HepG2 (cell line): ENCODE measurements around the gene CCDC87. TPM values are rescaled to one million over a fixed set of nuclear protein-coding genes. Genes with fewer than 3 reads are reported as not detected.

Source experiments
- ARID4A ChIP-seq: sonication (generic); formaldehyde crosslinking; IDR thresholded peaks from 2 replicates; pipeline ENCODE4 v1.5.0; 2020; ENCODE audit warnings: mild to moderate bottlenecking, missing genetic modification reagents, borderline replicate concordance
- GLI4 ChIP-seq: sonication (generic); formaldehyde crosslinking; IDR thresholded peaks from 2 replicates; pipeline ENCODE4 v1.5.1; 2020; ENCODE audit warnings: missing genetic modification reagents, mild to moderate bottlenecking, moderate library complexity, borderline replicate concordance
- GMEB1 ChIP-seq: sonication (generic); formaldehyde crosslinking; IDR thresholded peaks from 2 replicates; pipeline ENCODE4 v1.5.1; 2020; ENCODE audit warnings: missing genetic modification reagents, mild to moderate bottlenecking, borderline replicate concordance
- KDM2A ChIP-seq: sonication (generic); formaldehyde crosslinking; IDR thresholded peaks from 2 replicates; pipeline ENCODE4 v1.4.0; 2020; ENCODE audit warnings: low read depth, missing genetic modification reagents, borderline replicate concordance
- THAP11 ChIP-seq: IDR thresholded peaks from 2 replicates; pipeline ENCODE4 v1.6.1; 2016; ENCODE audit warnings: missing biosample characterization, missing genetic modification reagents
- ZC3H4 ChIP-seq: sonication (generic); formaldehyde crosslinking; IDR thresholded peaks from 2 replicates; pipeline ENCODE4 v1.4.0; 2020; ENCODE audit warnings: missing genetic modification reagents, borderline replicate concordance
- ZNF224 ChIP-seq: sonication (generic); formaldehyde crosslinking; IDR thresholded peaks from 2 replicates; pipeline ENCODE4 v1.5.0; 2020; ENCODE audit warnings: mild to moderate bottlenecking, missing genetic modification reagents
- ZNF264 ChIP-seq: sonication (generic); formaldehyde crosslinking; IDR thresholded peaks from 2 replicates; pipeline ENCODE4 v1.4.0; 2020; ENCODE audit warnings: missing genetic modification reagents
- ZNF281 ChIP-seq: sonication (generic); formaldehyde crosslinking; IDR thresholded peaks from 2 replicates; pipeline ENCODE4 v1.4.0; 2020; ENCODE audit warnings: missing genetic modification reagents, borderline replicate concordance
- ZNF329 ChIP-seq: sonication (generic); formaldehyde crosslinking; IDR thresholded peaks from 2 replicates; pipeline ENCODE4 v1.9.0; 2021; ENCODE audit warnings: low read depth, mild to moderate bottlenecking, missing genetic modification reagents
- ZNF431 ChIP-seq: sonication (generic); formaldehyde crosslinking; IDR thresholded peaks from 2 replicates; pipeline ENCODE4 v1.9.0; 2022; ENCODE audit warnings: missing genetic modification reagents, low read depth, mild to moderate bottlenecking, borderline replicate concordance
- ZNF556 ChIP-seq: sonication (generic); formaldehyde crosslinking; IDR thresholded peaks from 2 replicates; pipeline ENCODE4 v1.4.0; 2020; ENCODE audit warnings: mild to moderate bottlenecking, missing genetic modification reagents, borderline replicate concordance
- ZNF562 ChIP-seq: sonication (generic); formaldehyde crosslinking; IDR thresholded peaks from 2 replicates; pipeline ENCODE4 v1.8.0; 2022; ENCODE audit warnings: missing genetic modification reagents, borderline replicate concordance
- ZNF891 ChIP-seq: sonication (generic); formaldehyde crosslinking; IDR thresholded peaks from 2 replicates; pipeline ENCODE4 v1.5.0; 2020; ENCODE audit warnings: mild to moderate bottlenecking, missing genetic modification reagents
- polyA plus RNA-seq, 8 experiments: library from polyadenylated mRNA; depleted of rRNA in 3 of 8; stranded (reverse) in 7 of 8; unstranded in 1 of 8; fragments of >200 nt; fragmentation: Illumina TruSeq in 4 of 8; extraction: Trizol in 4 of 8; gene quantifications; 2 replicates each; pipeline versions ENCODE4 v1.2.1 to v1.2.3, GENCODE V29; 2011 to 2016; ENCODE audit warnings: low read depth in 4 of 8, missing spikeins in 1 of 8, mixed read lengths in 1 of 8; ENCODE audit not compliant: insufficient read depth in 1 of 8
- total RNA-seq, 5 experiments: library from RNA; depleted of rRNA; stranded (reverse); fragments of >200 nt; fragmentation: Illumina TruSeq; extraction: Trizol; gene quantifications; 2 replicates each; pipeline ENCODE4 v1.2.3, GENCODE V29; 2016; ENCODE audit warnings: low read depth in 1 of 5
- TF ChIP-seq, protein P1 (sequence below): sonication (generic); formaldehyde crosslinking; IDR thresholded peaks from 2 replicates; pipeline ENCODE4 v1.4.0; 2020; ENCODE audit warnings: missing genetic modification reagents, borderline replicate concordance

The CCDC87 gene
- total and polyA plus RNA-seq, 2 of the 13 experiments (the other 11 are each of a cell fraction or from before 2014, with no cell fraction given), result 0.05 to 0.42 TPM

GRCh38 chr11:66593303-66593635, 406 bp upstream of the CCDC87 start (continued):
- TF ChIP-seq ZNF281 (CRISPR knock-in tag), result 0 out of 2 replicates have a peak, but pooled peaks have one; percentile 16
- TF ChIP-seq KDM2A (CRISPR knock-in tag), result 0 out of 2 replicates have a peak, but pooled peaks have one; percentile 2
- TF ChIP-seq, protein P1, sequence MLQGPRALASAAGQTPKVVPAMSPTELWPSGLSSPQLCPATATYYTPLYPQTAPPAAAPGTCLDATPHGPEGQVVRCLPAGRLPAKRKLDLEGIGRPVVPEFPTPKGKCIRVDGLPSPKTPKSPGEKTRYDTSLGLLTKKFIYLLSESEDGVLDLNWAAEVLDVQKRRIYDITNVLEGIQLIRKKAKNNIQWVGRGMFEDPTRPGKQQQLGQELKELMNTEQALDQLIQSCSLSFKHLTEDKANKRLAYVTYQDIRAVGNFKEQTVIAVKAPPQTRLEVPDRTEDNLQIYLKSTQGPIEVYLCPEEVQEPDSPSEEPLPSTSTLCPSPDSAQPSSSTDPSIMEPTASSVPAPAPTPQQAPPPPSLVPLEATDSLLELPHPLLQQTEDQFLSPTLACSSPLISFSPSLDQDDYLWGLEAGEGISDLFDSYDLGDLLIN, result 0 out of 2 replicates have a peak, but pooled peaks have one; percentile 6
- 0 out of 2 replicates have a peak, but pooled peaks have one; percentile 15 for TF ChIP-seq ZNF556 (CRISPR knock-in tag)
- TF ChIP-seq ZNF224 (CRISPR knock-in tag), result 0 out of 2 replicates have a peak, but pooled peaks have one; percentile 81
- TF ChIP-seq ZNF431 (CRISPR knock-in tag), result 0 out of 2 replicates have a peak, but pooled peaks have one; percentile 3
- TF ChIP-seq ZNF329, result peak; percentile 75; the same call in 1 of the 2 replicates
- peak; percentile 8; the same call in 1 of the 2 replicates for TF ChIP-seq ARID4A
- peak; percentile 7; the same call in 1 of the 2 replicates for TF ChIP-seq GMEB1 (CRISPR knock-in tag)
- no peak for TF ChIP-seq ZNF562
- TF ChIP-seq GLI4, result 0 out of 2 replicates have a peak, but pooled peaks have one; percentile 7
- TF ChIP-seq ZC3H4 (CRISPR knock-in tag), result no peak
- no peak for TF ChIP-seq ZNF264 (CRISPR knock-in tag)
- TF ChIP-seq THAP11 (CRISPR knock-in tag), result 0 out of 2 replicates have a peak, but pooled peaks have one; percentile 1
- 0 out of 2 replicates have a peak, but pooled peaks have one; percentile 12 for TF ChIP-seq ZNF891 (CRISPR knock-in tag)
